Thyroid gland (tissue), 4 donors: ENCODE measurements around the gene F2RL3.

Source experiments
- POLR2A ChIP-seq, 2 donors: fragments of 450-650 bp; IDR thresholded peaks; one replicate each; pipeline ENCODE4 v1.6.1; 2017; ENCODE audit warnings: antibody characterized with exemption in 2 of 2, mild to moderate bottlenecking in 2 of 2, moderate library complexity in 1 of 2
- TF ChIP-seq, protein P1 (sequence below), 6 experiments: fragments of 200-600 bp in 3 of 6; fragments of 450-650 bp in 3 of 6; sonication (generic) in 3 of 6; IDR thresholded peaks; one replicate each; pipeline ENCODE4 v1.5.1; 2016 to 2019; ENCODE audit warnings: antibody characterized with exemption in 6 of 6, mild to moderate bottlenecking in 2 of 6, inconsistent platforms in 1 of 6, moderate library complexity in 1 of 6

DNA sequence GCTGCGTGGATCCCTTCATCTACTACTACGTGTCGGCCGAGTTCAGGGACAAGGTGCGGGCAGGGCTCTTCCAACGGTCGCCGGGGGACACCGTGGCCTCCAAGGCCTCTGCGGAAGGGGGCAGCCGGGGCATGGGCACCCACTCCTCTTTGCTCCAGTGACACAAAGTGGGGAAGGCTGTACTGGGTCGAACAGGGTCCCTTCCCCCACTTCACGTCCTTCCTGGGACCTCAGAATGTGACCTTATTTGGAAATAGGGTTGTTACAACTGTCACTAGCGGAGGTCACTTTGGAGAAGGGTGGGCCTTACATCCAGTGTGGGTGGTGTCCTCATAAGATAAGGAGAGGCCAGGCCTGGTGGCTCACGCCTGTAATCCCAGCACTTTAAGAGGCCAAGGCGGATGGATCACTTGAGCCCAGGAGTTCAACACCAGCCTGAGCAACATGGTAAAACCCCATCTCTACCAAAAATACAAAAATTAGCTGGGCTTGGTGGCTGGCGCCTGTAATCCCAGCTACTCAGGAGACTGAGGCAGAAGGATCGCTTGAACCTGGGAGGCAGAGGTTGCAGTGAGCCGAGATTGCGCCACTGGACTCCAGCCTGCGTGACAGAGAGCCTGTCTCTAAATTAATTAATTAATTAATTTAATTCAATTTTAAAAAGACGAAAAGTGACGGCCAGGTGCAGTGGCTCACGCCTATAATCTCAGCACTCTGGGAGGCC lies 1.8 kb downstream of the F2RL3 start:
- TF ChIP-seq, protein P1, sequence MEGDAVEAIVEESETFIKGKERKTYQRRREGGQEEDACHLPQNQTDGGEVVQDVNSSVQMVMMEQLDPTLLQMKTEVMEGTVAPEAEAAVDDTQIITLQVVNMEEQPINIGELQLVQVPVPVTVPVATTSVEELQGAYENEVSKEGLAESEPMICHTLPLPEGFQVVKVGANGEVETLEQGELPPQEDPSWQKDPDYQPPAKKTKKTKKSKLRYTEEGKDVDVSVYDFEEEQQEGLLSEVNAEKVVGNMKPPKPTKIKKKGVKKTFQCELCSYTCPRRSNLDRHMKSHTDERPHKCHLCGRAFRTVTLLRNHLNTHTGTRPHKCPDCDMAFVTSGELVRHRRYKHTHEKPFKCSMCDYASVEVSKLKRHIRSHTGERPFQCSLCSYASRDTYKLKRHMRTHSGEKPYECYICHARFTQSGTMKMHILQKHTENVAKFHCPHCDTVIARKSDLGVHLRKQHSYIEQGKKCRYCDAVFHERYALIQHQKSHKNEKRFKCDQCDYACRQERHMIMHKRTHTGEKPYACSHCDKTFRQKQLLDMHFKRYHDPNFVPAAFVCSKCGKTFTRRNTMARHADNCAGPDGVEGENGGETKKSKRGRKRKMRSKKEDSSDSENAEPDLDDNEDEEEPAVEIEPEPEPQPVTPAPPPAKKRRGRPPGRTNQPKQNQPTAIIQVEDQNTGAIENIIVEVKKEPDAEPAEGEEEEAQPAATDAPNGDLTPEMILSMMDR (IDR thresholded peaks at IDR 0.05) = no peak
- TF ChIP-seq POLR2A (IDR thresholded peaks at IDR 0.05) = no peak
